Effector CD8-positive, alpha-beta T cell (primary cell): Measurements from ENCODE around the gene PCDHB1.
"Not testable (repeated sequence)": the region's sequence is repeated elsewhere in the genome, so short reads cannot be mapped to it uniquely, and the experiment has no call there.

Experiments used
- DNase-seq: peaks from one replicate; lab custom pipeline; 2025; lab: John Stamatoyannopoulos, UW

Gene PCDHB1

GRCh38 chr5:141077826-141078225 is 26.7 kb downstream of the PCDHB1 start:
- no peak for DNase-seq

DNA sequence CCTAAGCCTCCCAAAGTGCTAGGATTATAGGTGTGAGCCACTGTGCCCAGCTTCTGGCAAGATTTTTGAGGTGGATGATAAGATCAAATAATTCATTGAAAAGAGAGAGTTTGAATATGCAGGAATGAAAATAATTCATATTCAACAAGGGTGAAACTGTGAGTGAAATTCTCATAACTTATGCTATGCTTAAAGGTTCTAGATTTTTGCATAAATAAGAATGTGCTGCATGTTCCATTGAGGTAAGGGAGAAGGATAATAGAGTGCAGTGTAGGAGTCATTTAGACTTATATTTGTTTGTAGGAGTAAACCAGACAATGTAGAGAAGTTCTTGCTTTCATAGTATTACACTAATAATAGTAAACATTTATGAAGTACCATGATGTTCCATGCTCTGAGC is 31.1 kb downstream of the PCDHB1 start:
- DNase-seq: no peak

GRCh38 chr5:141084487-141084989 is 33.4 kb downstream of the PCDHB1 start:
- peak; percentile 6 for DNase-seq

DNA sequence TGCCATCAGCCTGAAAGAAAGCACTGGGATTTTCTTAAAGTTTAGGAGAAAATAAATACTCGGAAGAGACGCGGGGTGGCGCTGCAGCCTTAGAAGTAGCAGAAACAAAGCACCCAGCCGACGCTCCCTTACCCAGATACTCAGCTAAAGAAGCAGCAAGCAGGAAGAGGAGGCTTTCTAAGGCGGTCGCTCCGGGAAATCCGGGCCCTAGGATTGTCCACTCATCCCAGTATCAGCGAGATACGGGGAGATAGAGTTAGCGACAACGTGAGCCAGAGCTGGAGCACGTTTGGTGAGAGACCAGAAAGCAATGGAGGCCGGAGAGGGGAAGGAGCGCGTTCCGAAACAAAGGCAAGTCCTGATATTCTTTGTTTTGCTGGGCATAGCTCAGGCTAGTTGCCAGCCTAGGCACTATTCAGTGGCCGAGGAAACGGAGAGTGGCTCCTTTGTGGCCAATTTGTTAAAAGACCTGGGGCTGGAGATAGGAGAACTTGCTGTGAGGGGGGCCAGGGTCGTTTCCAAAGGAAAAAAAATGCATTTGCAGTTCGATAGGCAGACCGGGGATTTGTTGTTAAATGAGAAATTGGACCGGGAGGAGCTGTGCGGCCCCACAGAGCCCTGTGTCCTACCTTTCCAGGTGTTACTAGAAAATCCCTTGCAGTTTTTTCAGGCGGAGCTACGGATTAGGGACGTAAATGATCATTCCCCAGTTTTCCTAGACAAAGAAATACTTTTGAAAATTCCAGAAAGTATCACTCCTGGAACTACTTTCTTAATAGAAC is 43.5 kb downstream of the PCDHB1 start, which contains the start of gene PCDHB2:
TSS of gene PCDHB2 (plus strand) at position 135 of the 782 bp plus-strand sequence. CDS start at position 311, 176 bp downstream.
- no peak for DNase-seq

GRCh38 chr5:141095263-141095641 is 44.1 kb downstream of the PCDHB1 start:
- DNase-seq: no peak

GRCh38 chr5:141096181-141096580 is 45.0 kb downstream of the PCDHB1 start:
- not testable (repeated sequence) for DNase-seq

GRCh38 chr5:141096586-141096985 is 45.4 kb downstream of the PCDHB1 start:
- DNase-seq: not testable (repeated sequence)

GRCh38 chr5:141100243-141100805 is 49.1 kb downstream of the PCDHB1 start, which contains the start of gene PCDHB3:
PCDHB3 (plus strand) TSS chr5:141100473; CDS start chr5:141100650, 177 bp downstream.
- no peak for DNase-seq

- no peak for DNase-seq
Measured at GRCh38 chr5:141101059-141101458, 49.9 kb downstream of the PCDHB1 start.

- not testable (repeated sequence) for DNase-seq
Measured at GRCh38 chr5:141102070-141102469, 50.9 kb downstream of the PCDHB1 start.

- DNase-seq: not testable (repeated sequence)
Measured at GRCh38 chr5:141102471-141102870, 51.3 kb downstream of the PCDHB1 start.

DNA sequence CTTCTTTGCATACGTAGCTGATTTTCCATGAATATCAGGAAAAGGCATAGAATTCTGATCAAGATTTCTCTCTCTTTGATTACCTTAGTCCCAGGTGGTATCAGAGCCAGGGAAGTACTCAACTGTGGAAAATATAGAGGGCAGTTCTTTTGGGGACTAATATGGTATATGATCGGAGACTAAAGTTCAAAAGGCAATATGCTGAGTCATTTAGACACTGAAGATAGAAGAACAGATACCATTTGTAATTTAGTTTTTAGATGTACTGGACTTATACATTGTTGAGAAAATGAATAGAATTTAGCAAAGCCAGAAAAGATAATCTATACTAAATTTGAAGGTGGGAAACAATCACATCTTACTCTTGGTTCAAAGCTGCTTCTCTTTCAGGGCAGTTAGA is 54.2 kb downstream of the PCDHB1 start:
- no peak for DNase-seq
